ENCODE data around the gene SAE1. TPM values are rescaled to one million over a fixed set of nuclear protein-coding genes. Genes with fewer than 3 reads are reported as not detected.
"Not testable (repeated sequence)": the region's sequence is repeated elsewhere in the genome, so short reads cannot be mapped to it uniquely, and the experiment has no call there.

SAE1 gene
- total RNA-seq, 1 experiment from 2014 or later: 324 TPM

DNA sequence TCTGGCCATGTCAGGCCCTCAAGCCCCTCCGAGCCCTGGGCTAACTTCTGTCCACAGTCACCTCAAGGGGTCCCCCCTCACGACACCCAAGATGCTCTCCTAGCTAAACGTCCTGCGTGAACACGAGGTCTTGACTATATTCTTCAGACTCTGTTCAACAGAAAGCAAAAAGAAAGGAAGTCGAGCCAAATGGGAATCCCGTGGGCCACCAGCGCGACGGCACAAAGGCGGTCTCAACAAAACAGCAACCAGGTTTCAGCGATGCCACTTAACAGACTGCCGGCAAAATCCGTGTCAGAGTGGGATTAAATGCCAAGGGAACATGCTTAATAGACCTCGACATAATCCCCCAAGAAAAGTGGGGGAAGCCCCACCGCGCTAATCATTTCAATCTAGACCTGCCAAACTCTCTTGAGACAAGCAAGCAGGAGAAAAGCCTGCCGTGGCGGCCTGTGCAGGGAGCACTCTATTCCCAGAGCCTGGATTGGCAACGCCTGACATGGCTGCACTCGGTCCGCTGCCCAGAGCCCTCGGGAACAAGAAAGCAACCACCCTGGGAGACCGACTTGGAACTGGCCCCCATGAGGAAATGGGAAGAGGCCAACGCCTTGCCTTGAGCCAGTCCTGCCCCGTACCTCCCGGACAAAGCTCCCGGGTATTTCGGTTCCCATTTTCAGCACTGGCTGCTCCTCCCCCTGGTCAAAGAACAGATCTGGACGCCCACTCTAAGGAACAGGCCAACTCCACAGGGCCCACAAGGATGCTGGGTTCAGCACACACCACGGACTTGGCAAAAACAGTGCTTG, 33.0 kb upstream of the SAE1 start:
- no peak overlapping the region for H3K27ac ChIP-seq
- no peak overlapping the region for H3K4me3 ChIP-seq
- no peaks in the 10 kb centered on the region for H3K27me3 ChIP-seq (replicated peaks)
- H3K36me3 ChIP-seq: peaks cover 64% of the 10 kb centered on the region
- H3K4me1 ChIP-seq (replicated peaks): no peaks in the 10 kb centered on the region
- no peaks in the 10 kb centered on the region for H3K9me3 ChIP-seq (replicated peaks)
- no peak for DNase-seq (ENCODE audit: low read depth in 1 of 2, low spot score in 2 of 2)

DNA sequence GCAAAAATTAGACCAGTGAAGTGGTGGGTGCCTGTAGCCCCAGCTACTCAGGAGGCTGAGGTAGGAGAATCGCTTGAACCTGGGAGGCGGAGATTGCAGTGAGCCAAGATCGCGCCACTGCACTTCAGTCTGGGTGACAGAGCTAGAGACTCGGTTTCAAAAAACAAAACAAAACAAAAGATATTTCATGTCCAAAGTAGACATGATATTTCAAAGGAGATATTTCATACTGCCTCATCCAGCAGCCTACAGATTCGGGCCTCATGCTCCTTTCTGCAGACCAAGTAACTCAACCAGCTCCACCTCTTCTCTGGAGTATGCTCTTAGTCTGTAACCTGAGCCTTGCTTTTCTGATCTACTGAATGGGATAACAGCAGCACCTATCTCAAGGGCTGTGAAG, 32.0 kb upstream of the SAE1 start:
- Histone ChIP-seq H3K27ac (no peak overlapping the region), H3K4me3 (no peak overlapping the region), H3K36me3 (peaks cover 56% of the 10 kb centered on the region), H3K4me1 (replicated peaks) (no peaks in the 10 kb centered on the region), H3K27me3 (replicated peaks) (no peaks in the 10 kb centered on the region), H3K9me3 (replicated peaks) (no peaks in the 10 kb centered on the region)
- DNase-seq (ENCODE audit: low read depth in 1 of 2, low spot score in 2 of 2): no peak

DNA sequence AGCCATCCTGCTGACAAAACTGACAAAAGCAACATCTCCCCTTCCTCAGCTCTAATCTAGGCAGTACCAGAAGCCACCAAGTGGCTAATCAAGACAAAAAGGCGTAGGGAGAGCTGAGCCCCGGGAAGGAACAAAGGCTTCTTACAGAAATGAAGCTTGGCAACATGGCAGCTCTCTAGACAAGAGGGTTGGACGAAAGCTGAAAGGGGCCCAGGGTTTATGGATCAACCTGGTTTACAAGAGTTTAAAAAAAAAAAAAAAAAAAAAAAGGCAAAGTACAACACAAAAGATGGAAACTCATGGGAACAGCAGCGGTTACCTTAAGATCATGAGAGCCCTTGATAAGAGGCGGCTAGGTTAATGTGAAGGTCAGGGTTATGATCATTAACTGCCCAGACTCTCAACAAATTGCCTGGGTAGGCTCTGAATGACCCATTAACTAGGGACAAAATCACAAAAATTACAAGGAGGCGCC, 31.0 kb upstream of the SAE1 start:
- Histone ChIP-seq H3K27ac (no peak overlapping the region), H3K4me1 (replicated peaks) (no peaks in the 10 kb centered on the region), H3K36me3 (peaks cover 49% of the 10 kb centered on the region), H3K27me3 (replicated peaks) (no peaks in the 10 kb centered on the region), H3K9me3 (replicated peaks) (no peaks in the 10 kb centered on the region), H3K4me3 (no peak overlapping the region)
- no peak for DNase-seq (ENCODE audit: low read depth in 1 of 2, low spot score in 2 of 2)

DNA sequence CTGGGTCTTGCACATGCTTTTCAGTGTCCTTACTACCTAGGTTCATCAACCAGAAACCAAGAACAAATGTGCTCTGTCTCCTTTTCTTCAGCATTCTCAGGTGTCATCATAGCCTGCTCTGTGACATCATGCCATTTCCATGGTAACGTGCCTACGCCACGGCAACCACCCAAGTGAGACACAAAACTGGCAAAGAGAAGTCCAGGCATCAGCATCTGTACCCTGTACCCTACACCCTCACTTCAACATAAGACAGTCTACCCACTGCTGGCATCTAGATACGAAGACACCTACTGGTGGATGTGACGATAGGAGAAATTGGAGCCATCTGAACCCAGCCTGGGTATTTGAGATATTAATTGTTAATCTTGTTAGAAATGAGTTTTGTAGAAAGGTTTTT, 30.3 kb upstream of the SAE1 start:
- H3K9me3 ChIP-seq (replicated peaks): no peaks in the 10 kb centered on the region
- peaks cover 51% of the 10 kb centered on the region for H3K36me3 ChIP-seq
- no peak overlapping the region for H3K27ac ChIP-seq
- no peaks in the 10 kb centered on the region for H3K4me1 ChIP-seq (replicated peaks)
- H3K27me3 ChIP-seq (replicated peaks): no peaks in the 10 kb centered on the region
- H3K4me3 ChIP-seq: no peak overlapping the region
- no peak for DNase-seq (ENCODE audit: low read depth in 1 of 2, low spot score in 2 of 2)

DNA sequence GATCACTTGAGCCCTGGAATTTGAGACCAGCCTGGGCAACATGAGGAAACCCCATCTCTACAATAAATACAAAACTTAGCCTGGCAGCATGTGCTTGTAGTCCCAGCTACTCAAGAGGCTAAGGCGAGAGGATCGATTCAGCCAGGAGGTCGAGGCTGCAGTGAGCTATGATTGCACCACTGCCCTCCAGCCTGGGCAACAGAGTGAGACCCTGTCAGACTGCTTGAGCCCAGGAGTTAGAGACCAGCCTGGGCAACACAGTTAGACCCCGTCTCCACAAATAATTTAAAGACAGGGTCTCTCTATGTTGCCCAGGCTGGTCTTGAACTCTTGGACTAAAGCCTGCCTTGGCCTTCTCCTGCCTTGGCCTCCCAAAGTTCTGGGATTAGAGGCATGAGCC, 29.5 kb upstream of the SAE1 start:
- not testable (repeated sequence) for H3K9me3 ChIP-seq (replicated peaks); H3K4me1 ChIP-seq (replicated peaks); H3K27me3 ChIP-seq (replicated peaks); H3K4me3 ChIP-seq; H3K27ac ChIP-seq; DNase-seq (ENCODE audit: low read depth in 1 of 2, low spot score in 2 of 2)
- H3K36me3 ChIP-seq: peaks cover 54% of the 10 kb centered on the region

DNA sequence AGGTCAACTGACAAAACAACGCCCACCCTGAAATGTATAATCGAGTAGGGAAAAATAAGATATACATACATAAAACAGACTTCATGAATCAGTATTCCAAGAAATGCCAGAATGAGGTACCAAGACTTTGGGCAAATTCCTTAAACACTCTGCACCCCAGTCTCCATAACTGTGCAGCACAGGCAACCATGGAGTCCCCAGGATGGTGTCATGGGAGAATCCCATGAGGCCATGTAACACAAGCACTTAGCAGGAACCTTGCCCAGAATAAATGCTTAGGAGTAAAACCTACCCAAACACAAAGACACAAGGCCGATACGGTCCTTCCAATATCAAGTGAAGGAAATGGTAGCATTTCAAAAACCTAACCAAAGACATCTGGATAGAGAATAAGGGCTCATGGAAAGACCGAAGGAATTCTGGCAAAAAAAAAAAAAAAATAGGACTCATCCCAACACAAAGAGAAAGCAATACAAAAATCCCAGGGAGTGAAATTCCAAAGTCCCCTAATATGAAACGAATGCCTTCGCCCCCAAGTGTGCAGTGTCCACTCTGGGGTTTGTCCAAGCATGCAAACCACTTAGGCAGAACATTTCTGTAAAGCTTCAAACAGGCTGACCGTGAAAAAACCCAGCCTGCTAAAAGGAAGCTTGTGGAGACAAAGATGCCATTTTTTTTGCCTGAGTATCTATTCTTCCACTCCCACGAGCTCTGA, 28.1 kb upstream of the SAE1 start:
- H3K4me1 ChIP-seq (replicated peaks): peaks cover 11% of the 10 kb centered on the region
- no peaks in the 10 kb centered on the region for H3K27me3 ChIP-seq (replicated peaks)
- H3K36me3 ChIP-seq: peaks cover 46% of the 10 kb centered on the region
- H3K4me3 ChIP-seq: no peak overlapping the region
- no peak for DNase-seq (ENCODE audit: low read depth in 1 of 2, low spot score in 2 of 2)
- no peak overlapping the region for H3K27ac ChIP-seq
- H3K9me3 ChIP-seq (replicated peaks): no peaks in the 10 kb centered on the region

DNA sequence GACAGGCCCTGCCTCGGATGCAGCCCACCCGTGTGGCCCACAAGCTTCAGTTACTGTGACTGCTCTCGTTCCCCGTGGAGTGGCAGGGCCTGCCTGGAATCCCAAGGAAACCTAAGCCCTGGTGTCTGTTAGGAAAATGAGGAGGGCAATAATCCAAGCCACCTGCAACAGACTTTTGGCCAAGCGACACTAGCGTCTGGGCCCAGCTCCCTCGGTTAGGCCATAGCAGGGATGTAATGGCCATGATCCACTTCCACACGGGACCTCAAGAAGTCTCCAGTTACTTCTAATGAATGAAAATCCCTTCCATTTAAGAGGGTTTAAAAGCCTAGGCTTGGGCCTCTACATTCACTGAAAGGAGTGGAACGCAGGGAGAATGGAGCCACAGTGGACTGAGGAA, 26.0 kb upstream of the SAE1 start:
- no peaks in the 10 kb centered on the region for H3K9me3 ChIP-seq (replicated peaks)
- H3K27ac ChIP-seq: no peak overlapping the region
- H3K27me3 ChIP-seq (replicated peaks): no peaks in the 10 kb centered on the region
- peaks cover 47% of the 10 kb centered on the region for H3K36me3 ChIP-seq
- DNase-seq (ENCODE audit: low read depth in 1 of 2, low spot score in 2 of 2): no peak
- H3K4me3 ChIP-seq: no peak overlapping the region
- H3K4me1 ChIP-seq (replicated peaks): peaks cover 33% of the 10 kb centered on the region

DNA sequence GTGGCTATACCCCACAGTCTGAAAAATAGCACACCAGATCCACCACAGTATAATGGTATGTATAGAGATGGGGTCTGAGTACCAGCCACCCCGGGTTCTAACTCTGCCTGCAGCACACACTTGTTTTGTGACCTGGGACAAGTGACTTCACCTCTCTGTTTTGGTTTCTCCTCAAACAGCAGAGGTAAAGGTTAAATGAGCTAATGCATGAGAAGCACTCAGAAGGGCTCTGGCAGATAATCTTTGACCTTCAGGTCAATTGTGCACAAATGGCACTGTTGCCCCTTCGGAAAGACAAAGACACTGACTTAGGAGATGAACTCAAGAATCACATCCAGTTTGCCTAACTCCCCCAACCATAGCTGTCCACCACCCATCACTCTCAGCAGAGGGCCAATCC, 24.8 kb upstream of the SAE1 start:
- DNase-seq (ENCODE audit: low read depth in 1 of 2, low spot score in 2 of 2): no peak
- Histone ChIP-seq H3K27me3 (replicated peaks) (no peaks in the 10 kb centered on the region), H3K36me3 (peaks cover 54% of the 10 kb centered on the region), H3K27ac (no peak overlapping the region), H3K9me3 (replicated peaks) (no peaks in the 10 kb centered on the region), H3K4me1 (replicated peaks) (peaks cover 42% of the 10 kb centered on the region), H3K4me3 (no peak overlapping the region)

DNA sequence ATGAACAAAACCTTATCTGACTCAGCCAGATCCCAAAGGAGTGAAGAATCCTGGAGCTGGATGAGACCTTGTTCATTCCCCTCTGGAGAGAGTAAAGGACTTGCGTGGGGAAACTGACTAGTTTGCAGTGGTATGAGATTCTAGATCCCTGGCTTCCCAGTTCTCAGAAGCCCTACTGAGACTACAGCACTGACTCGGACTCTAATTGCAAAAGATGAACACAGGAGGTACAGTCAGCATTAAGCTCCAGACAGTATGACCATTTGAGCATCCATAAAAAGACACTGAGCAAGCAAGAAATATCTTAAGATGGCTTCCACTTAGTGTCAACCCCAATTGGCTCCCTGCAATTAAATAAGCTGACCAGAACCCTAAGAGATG, 23.8 kb upstream of the SAE1 start:
- Histone ChIP-seq H3K27ac (peak overlapping the region; percentile 18), H3K4me1 (replicated peaks) (peaks cover 42% of the 10 kb centered on the region), H3K9me3 (replicated peaks) (no peaks in the 10 kb centered on the region), H3K4me3 (no peak overlapping the region), H3K27me3 (replicated peaks) (no peaks in the 10 kb centered on the region), H3K36me3 (peaks cover 60% of the 10 kb centered on the region)
- no peak for DNase-seq (ENCODE audit: low read depth in 1 of 2, low spot score in 2 of 2)

DNA sequence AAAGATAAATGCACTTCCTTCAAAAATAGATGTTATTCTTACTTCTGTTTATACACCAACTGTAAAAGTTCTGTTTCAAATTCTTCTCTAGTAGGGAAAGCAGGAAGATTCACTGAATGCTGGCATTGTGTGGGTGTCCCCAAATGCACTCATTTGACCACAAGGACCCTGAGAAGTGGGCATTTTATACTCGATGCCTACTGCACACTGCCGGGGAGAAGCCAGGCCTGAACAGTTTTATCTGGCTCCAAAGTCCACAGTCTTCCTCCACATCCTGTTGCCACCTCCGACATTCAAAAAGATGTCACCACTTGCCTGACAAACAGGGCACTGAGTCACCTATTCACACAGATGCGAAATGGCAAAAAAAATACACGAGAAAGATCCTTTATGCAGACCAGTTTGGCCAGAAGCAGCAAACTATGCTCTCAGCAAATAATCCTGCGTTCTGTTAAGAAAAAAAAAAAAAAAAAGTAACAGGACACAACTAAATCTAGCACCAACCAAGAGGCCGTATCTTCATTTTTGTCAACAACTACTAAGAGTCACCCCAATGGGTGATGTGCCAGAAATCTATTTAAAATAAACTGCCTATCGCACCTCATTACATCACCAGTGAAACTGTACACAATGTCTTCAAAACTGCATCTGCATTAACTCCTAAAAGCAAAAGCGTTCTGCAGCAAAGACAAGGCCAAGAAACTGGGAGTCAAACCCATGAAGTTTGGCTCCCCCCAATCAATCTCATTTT, 23.3 kb upstream of the SAE1 start:
- Histone ChIP-seq H3K4me1 (replicated peaks) (peaks cover 42% of the 10 kb centered on the region), H3K9me3 (replicated peaks) (no peaks in the 10 kb centered on the region), H3K4me3 (no peak overlapping the region), H3K27me3 (replicated peaks) (no peaks in the 10 kb centered on the region), H3K36me3 (peaks cover 58% of the 10 kb centered on the region), H3K27ac (peak overlapping the region; percentile 18)
- peak in 1 of 2 experiments; percentile 60 for DNase-seq (ENCODE audit: low read depth in 1 of 2, low spot score in 2 of 2)

DNA sequence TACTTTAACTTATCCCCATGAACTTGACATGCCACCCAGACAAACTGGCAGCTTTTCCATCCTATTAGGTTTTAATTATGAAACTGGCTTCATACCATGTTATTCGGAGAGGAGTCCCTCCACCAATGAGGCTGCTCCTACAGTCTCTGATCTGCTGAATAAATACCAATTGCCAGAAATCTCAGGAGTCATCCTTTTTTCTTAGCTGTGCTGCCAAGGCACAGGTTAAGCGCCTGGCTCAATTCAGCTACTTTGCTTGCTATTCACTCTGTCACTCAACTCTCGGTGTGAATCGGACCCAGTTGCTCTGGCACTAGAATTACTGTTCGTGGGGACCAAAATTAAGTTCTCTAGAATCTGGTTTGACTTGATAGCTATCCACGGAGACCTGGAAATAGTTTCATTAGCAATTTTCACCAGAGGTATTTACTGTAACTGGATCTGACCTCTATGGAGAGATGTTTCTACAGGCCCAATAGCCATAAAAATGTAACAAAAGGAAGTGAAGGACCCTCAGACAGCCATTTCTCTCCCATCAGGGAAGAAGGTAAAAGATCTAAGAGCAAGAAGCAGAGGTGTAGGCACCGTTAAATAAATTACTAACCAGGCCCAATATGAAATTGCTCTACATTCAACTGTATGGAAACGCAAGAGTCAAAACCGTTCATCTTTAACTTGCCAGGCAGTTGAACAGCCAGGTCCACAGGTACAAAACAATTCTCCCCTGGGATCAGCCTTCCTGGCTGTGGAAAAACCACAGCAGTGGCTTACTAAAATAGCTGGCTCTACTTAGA, 22.5 kb upstream of the SAE1 start:
- no peak overlapping the region for H3K4me3 ChIP-seq
- no peaks in the 10 kb centered on the region for H3K9me3 ChIP-seq (replicated peaks)
- peaks cover 42% of the 10 kb centered on the region for H3K4me1 ChIP-seq (replicated peaks)
- peak in 1 of 2 experiments; percentile 22 for DNase-seq (ENCODE audit: low read depth in 1 of 2, low spot score in 2 of 2)
- H3K27ac ChIP-seq: peak overlapping the region; percentile 18
- H3K27me3 ChIP-seq (replicated peaks): no peaks in the 10 kb centered on the region
- peaks cover 59% of the 10 kb centered on the region for H3K36me3 ChIP-seq

DNA sequence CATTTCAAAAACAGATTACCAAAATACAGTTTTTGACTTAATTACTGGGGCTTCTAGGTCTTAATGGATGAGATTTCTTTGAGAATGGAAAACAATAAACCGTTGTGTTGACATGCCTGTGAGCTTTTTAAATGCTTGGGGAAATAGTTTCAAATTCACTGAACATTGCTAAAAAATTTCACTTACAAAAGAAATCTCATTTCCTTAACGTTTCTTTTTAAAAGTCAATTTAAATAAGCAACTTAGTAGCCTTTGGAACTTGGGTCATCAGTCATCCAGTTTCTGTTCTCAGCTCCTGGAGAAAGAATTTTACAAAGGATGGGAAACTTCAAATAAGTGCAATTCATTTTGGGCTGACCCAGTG, 21.5 kb upstream of the SAE1 start:
- H3K27me3 ChIP-seq (replicated peaks): no peaks in the 10 kb centered on the region
- H3K9me3 ChIP-seq (replicated peaks): no peaks in the 10 kb centered on the region
- H3K27ac ChIP-seq: peak overlapping the region; percentile 99
- H3K4me1 ChIP-seq (replicated peaks): peaks cover 46% of the 10 kb centered on the region
- H3K4me3 ChIP-seq: no peak overlapping the region
- no peak for DNase-seq (ENCODE audit: low read depth in 1 of 2, low spot score in 2 of 2)
- peaks cover 59% of the 10 kb centered on the region for H3K36me3 ChIP-seq
